Head of caudate nucleus (tissue), 42 donors: Measurements from ENCODE around the gene SHROOM3.
A peak's percentile ranks its signal among the peaks of the same experiment; 100 is the strongest.

Experiments
- DNase-seq, 42 donors: peaks; one replicate each; pipeline versions ENCODE4 v3.0.0 to v3.0.0-alpha.2; 2020 to 2021; ENCODE audit warnings: mixed read lengths in 7 of 42
- intact Hi-C: fragments of 100-400 bp; cut with DNase I; formaldehyde crosslinking; loops from one replicate; pipeline ENCODE4 v1.15.0; 2022

SHROOM3 gene

GRCh38 chr4:76487621-76488020, 52.6 kb downstream of the SHROOM3 start:
- no peak for DNase-seq
- intact Hi-C loops = no loop called here

- intact Hi-C loops = no loop called here
- no peak for DNase-seq
These were observed 53.4 kb downstream of the SHROOM3 start for GRCh38 chr4:76488455-76488854.

- DNase-seq = no peak
- intact Hi-C loops = no loop called here
These were observed 54.1 kb downstream of the SHROOM3 start for GRCh38 chr4:76488888-76489685.

- DNase-seq = no peak
- intact Hi-C loops = no loop called here
These were observed 54.7 kb downstream of the SHROOM3 start for GRCh38 chr4:76489686-76490161.

- intact Hi-C loops = no loop called here
- DNase-seq = peak in 3 of 42 donors; percentile 6 to 19 (median 9)
These were observed 57.0 kb downstream of the SHROOM3 start for GRCh38 chr4:76492055-76492454.

GRCh38 chr4:76494243-76494642, 59.2 kb downstream of the SHROOM3 start:
- DNase-seq = no peak
- intact Hi-C loops = no loop called here

GRCh38 chr4:76494871-76495590, 60.0 kb downstream of the SHROOM3 start:
- intact Hi-C loops = loop anchor here (5.0 kb wide), 1 partner anchor 58 kb away; the partner anchor contains the start of gene SHROOM3

GRCh38 chr4:76498550-76498949, 63.5 kb downstream of the SHROOM3 start:
- intact Hi-C loops = loop anchor here (5.0 kb wide), 1 partner anchor 61 kb away; the partner anchor contains the start of gene SHROOM3
- no peak for DNase-seq

More at GRCh38 chr4:76494871-76495590, 60.0 kb downstream of the SHROOM3 start:
- no peak for DNase-seq

GRCh38 chr4:76499461-76499860, 64.4 kb downstream of the SHROOM3 start:
- DNase-seq = peak in 2 of 42 donors; percentile 17
- intact Hi-C loops = loop anchor here (5.0 kb wide), 1 partner anchor 62 kb away; the partner anchor contains the start of gene SHROOM3

GRCh38 chr4:76502886-76503285, 67.9 kb downstream of the SHROOM3 start:
- DNase-seq = no peak
- intact Hi-C loops = no loop called here

GRCh38 chr4:76504613-76505465, 69.8 kb downstream of the SHROOM3 start:
- peak in 7 of 42 donors; percentile 6 to 53 (median 13) for DNase-seq
- intact Hi-C loops = no loop called here

GRCh38 chr4:76511947-76512346, 76.9 kb downstream of the SHROOM3 start:
- no peak for DNase-seq
- intact Hi-C loops = no loop called here

- intact Hi-C loops = no loop called here
- DNase-seq = no peak
These were observed 78.5 kb downstream of the SHROOM3 start for GRCh38 chr4:76513482-76513881.

GRCh38 chr4:76514087-76514486, 79.1 kb downstream of the SHROOM3 start:
- no peak for DNase-seq
- intact Hi-C loops = no loop called here

GRCh38 chr4:76515975-76516843, 81.2 kb downstream of the SHROOM3 start:
- DNase-seq = no peak
- intact Hi-C loops = no loop called here

- DNase-seq = no peak
- intact Hi-C loops = no loop called here
These were observed 83.2 kb downstream of the SHROOM3 start for GRCh38 chr4:76518241-76518640.

GRCh38 chr4:76523593-76523992, 88.6 kb downstream of the SHROOM3 start:
- DNase-seq = no peak
- intact Hi-C loops = no loop called here

GRCh38 chr4:76525751-76526150, 90.7 kb downstream of the SHROOM3 start:
- intact Hi-C loops = no loop called here
- DNase-seq = no peak
